NCI-H345 treated with DMSO at 0.1 percent for 48 hours (cell line): ENCODE data around the gene HSPB3.
"Not testable (repeated sequence)": the region's sequence is repeated elsewhere in the genome, so short reads cannot be mapped to it uniquely, and the experiment has no call there.

Source experiments
- DNase-seq: peaks from one replicate; lab custom pipeline; 2025; ENCODE audit not compliant: unreplicated experiment; lab: John Stamatoyannopoulos, UW

The HSPB3 gene

GRCh38 chr5:54454602-54455001 lies 897 bp upstream of the HSPB3 start:
- DNase-seq, result no peak

DNA sequence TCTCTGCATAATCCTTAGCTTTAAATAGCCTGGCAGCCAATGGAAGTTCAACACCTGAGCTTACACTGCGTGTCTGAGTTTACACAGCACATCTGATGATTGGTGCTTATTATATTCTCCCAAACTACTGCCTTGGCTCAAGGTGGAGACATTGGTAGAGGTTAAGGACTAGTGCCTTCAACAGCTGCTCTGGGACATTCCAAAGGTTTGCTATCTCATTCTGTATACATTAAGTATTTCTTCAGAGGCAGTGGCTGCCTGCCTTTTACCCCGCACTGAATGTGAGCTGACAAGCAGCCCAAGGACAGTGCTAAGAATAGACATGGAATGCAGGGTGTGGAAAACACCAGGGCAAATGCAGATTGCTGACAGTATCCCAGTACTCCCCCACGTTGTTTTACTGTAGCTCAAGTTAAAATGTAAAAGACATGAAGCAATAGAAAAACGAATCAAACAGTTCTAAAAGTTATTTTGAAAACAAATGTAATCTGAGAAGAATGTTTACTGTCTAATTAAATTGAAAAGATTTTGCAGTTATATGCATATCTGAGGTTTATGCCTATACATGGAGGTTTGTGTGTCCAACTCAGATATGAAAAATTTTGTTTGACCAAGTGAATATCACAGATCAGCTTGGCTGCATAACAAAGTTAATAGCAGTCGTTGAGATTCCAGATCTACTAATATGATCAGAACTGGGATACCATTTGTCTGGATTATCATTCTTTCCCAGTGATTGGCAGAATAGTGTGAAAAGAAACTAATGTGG lies 1.8 kb downstream of the HSPB3 start:
- no peak for DNase-seq

- DNase-seq, result no peak
These were observed 2.7 kb downstream of the HSPB3 start for GRCh38 chr5:54458221-54458620.

DNA sequence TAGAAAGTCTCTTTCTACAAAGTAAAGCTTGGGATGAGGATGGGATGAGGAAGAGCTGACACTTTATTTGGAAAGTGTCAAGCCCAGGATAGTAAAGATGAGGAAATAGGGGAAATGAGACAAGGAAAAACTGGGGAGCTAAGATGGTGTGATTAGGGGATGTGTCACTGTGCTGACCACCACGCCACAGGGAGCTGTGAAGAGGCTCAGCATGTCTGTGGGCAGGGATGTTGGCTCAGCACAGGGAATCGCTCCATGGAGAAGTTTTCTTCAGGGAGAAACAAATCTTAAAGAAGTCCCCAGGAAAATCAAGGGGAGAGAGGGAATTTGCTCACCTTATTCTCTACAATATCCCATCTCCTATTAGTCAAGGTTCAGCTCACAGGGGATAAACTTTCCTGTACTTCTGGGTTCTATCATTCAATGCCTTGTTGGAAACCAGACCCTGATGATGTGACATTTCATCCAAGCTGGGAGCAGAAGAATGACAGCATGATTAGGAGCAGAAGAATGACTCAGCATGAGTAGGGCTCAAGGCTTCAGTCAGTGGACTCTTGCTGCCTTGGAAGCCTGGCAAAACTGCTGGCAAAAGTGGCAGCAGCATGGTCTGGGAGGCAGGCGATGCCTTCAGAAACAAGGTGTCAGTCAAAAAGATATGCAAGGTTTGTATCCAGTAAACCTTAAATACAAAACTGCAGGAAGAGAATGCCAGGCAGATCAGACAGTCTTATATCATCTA lies 4.9 kb downstream of the HSPB3 start:
- no peak for DNase-seq

DNA sequence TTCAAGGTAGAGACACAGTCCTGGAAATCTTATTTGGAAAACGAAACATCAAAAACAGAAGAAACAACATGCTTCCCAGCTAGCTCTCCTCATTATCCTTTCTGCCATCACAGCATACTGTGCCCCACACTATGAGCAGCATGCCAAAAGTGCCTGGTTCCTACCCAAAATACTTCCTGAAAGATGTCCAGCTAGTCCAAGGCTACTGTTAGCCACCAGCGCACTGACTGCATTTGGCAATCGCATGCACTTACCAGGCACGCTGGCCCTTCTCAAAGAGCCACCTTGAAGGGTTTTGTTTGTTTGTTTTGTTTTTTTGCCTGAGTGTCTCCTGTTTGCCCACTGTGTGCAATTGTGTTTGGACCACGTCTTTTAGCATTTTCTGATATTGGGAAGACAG lies 6.8 kb downstream of the HSPB3 start:
- no peak for DNase-seq

- no peak for DNase-seq
These were observed 8.2 kb downstream of the HSPB3 start for GRCh38 chr5:54463713-54464112.

GRCh38 chr5:54469622-54470021 lies 14.1 kb downstream of the HSPB3 start:
- DNase-seq, result no peak

GRCh38 chr5:54470128-54470527 lies 14.6 kb downstream of the HSPB3 start:
- DNase-seq, result no peak

DNA sequence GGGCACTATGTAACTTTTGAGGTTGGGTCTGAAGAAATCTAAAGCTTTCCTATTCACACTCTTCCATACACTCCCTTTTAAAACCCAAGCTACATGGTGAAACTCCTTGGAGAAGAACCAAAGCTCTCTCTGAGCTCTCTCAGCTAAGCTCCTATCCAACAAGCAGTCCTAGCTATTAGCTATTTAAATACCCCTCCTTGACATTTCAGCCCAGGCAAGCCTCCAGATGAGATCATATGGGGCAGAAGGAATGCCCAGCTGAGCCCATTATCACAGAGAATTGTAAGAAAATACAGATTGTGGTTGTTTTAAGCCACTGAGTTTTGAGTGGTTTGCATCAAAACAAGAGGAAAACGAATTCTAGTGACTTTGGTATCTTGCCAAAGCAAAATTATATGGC lies 15.2 kb downstream of the HSPB3 start:
- DNase-seq, result no peak

DNA sequence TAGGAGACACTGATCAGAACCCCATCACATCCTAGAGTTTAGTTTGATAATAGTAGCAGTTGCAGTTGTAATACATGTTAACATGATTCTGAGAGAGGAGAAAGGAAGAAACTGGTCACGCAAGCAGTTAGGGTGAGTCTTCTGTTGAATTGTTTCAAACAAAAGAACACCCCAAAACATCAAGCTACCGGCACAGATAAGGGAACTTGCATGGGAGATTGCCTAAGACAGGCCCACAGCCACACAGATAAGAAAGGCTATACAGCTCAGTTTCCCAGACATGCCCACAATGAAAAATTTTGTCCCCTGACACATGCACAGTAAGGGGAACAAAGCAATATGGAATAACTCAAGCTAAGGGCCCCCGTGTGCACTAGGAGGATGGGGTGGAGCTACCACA lies 15.9 kb downstream of the HSPB3 start:
- DNase-seq, result no peak

GRCh38 chr5:54476682-54477081 lies 21.2 kb downstream of the HSPB3 start:
- DNase-seq, result no peak

- DNase-seq, result no peak
These were observed 22.5 kb downstream of the HSPB3 start for GRCh38 chr5:54477941-54478478.

- no peak for DNase-seq
These were observed 24.8 kb downstream of the HSPB3 start for GRCh38 chr5:54480296-54480695.

DNA sequence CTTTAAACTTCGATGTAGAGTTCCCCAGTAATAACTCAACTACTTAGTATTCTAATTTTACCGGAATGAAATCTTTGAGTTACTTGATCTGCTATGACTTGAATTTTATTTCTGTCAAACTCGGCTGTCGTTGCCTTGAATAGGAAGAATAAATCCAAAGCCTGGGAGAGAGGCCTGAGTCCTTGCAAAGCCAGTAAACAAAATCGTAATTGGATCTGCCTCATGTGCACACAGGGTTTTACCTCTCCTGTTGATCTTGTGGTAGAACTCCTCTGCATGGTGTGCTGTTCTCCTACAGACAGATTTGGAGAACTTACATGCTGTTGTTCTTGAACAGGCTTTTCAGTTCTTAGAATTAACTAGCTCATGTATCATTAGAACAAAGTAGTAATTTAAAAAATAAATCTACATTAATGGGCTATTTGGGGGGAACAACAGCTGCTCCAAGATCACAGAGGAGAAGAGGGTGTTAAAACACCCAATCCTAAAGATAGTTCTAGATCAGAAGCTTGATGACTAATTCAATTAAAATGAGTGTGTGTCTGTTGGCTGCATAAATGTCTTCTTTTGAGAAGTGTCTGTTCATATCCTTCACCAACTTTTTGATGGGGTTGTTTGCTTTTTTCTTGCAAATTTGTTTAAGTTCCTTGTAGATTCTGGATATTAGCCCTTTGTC lies 28.9 kb downstream of the HSPB3 start:
- DNase-seq, result no peak

DNA sequence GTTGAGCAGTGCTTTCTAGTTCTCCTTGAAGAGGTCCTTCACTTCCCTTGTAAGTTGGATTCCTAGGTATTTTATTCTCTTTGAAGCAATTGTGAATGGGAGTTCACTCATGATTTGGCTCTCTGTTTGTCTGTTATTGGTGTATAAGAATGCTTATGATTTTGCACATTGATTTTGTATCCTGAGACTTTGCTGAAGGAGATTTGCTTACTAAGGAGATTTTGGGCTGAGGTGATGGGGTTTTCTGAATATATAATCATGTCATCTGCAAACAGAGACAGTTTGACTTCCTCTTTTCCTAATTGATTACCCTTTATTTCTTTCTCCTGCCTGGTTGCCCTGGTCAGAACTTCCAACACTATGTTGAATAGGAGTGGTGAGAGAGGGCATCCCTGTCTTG lies 30.2 kb downstream of the HSPB3 start:
- not testable (repeated sequence) for DNase-seq

DNA sequence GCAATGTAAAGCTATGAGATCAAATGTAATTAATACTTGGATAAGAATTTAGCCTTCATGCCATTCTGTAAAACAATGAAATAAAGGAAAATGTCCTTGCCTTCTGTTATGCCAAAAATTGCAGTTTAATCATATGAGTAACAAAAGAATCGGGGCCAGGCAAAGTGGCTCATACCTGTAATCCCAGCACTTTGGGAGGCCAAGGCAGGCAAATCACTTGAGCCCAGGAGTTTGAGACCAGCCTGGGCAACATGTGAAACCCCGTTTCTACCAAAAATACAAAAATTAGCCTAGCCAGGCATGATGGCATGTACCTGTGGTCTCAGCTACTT lies 34.1 kb downstream of the HSPB3 start:
- DNase-seq, result not testable (repeated sequence)

GRCh38 chr5:54491326-54491725 lies 35.8 kb downstream of the HSPB3 start:
- DNase-seq, result no peak

- no peak for DNase-seq
These were observed 36.7 kb downstream of the HSPB3 start for GRCh38 chr5:54492178-54492577.

GRCh38 chr5:54495027-54495426 lies 39.5 kb downstream of the HSPB3 start:
- DNase-seq, result no peak
